ENCODE results near the gene PRKAG1.

GRCh38 chr12:49018261-49019119 is at the start of gene PRKAG1:
- TF ChIP-seq CTCF (IDR thresholded peaks at IDR 0.05; ENCODE audit: borderline replicate concordance, extremely low read depth, low read length, poor library complexity, severe bottlenecking) (peak; percentile 76), EZH2 (IDR thresholded peaks at IDR 0.05; ENCODE audit: borderline replicate concordance, low read depth, low read length, severe bottlenecking) (no peak)

All from DND-41 (cell line).